ENCODE data around the gene PACSIN1. TPM values are rescaled to one million over a fixed set of nuclear protein-coding genes. Genes with fewer than 3 reads are reported as not detected.

Gene PACSIN1
- total RNA-seq, 2 donors from 2014 or later: 0.97 TPM; not detected in 1

- no peaks in the 10 kb centered on the region for H3K9me3 Mint-ChIP-seq
- no peak overlapping the region for H3K27ac Mint-ChIP-seq
- ATAC-seq (no peak), DNase-seq (ENCODE audit: low spot score in 2 of 2) (no peak)
- H3K36me3 Mint-ChIP-seq: no peaks in the 10 kb centered on the region
Observed at GRCh38 chr6:34538581-34538980, 72.7 kb downstream of the PACSIN1 start.

GRCh38 chr6:34539181-34539580, 73.3 kb downstream of the PACSIN1 start:
- ATAC-seq: no peak
- Mint-ChIP-seq H3K27ac (no peak overlapping the region), H3K36me3 (no peaks in the 10 kb centered on the region)

GRCh38 chr6:34540222-34540621, 74.3 kb downstream of the PACSIN1 start:
- peak overlapping the region in 1 of 2 donors; percentile 32 for H3K27ac Mint-ChIP-seq
- H3K9me3 Mint-ChIP-seq: no peaks in the 10 kb centered on the region
- H3K36me3 Mint-ChIP-seq: no peaks in the 10 kb centered on the region
- ATAC-seq: no peak
- no peak for DNase-seq (ENCODE audit: low spot score in 2 of 2)

More at GRCh38 chr6:34539181-34539580, 73.3 kb downstream of the PACSIN1 start:
- no peak for DNase-seq (ENCODE audit: low spot score in 2 of 2)
- no peaks in the 10 kb centered on the region for H3K9me3 Mint-ChIP-seq

GRCh38 chr6:34540841-34541240, 75.0 kb downstream of the PACSIN1 start:
- Mint-ChIP-seq H3K36me3 (no peaks in the 10 kb centered on the region), H3K9me3 (no peaks in the 10 kb centered on the region), H3K27ac (no peak overlapping the region)
- ATAC-seq: no peak
- no peak for DNase-seq (ENCODE audit: low spot score in 2 of 2)

GRCh38 chr6:34543421-34543820, 77.5 kb downstream of the PACSIN1 start:
- H3K36me3 Mint-ChIP-seq: no peaks in the 10 kb centered on the region
- ATAC-seq (no peak), DNase-seq (ENCODE audit: low spot score in 2 of 2) (no peak)
- H3K27ac Mint-ChIP-seq: no peak overlapping the region
- H3K9me3 Mint-ChIP-seq: no peaks in the 10 kb centered on the region

- ATAC-seq (no peak), DNase-seq (ENCODE audit: low spot score in 2 of 2) (no peak)
- H3K9me3 Mint-ChIP-seq: no peaks in the 10 kb centered on the region
- H3K27ac Mint-ChIP-seq: no peak overlapping the region
- no peaks in the 10 kb centered on the region for H3K36me3 Mint-ChIP-seq
Observed at GRCh38 chr6:34544052-34544604, 78.3 kb downstream of the PACSIN1 start.

- ATAC-seq (no peak), DNase-seq (ENCODE audit: low spot score in 2 of 2) (no peak)
- no peaks in the 10 kb centered on the region for H3K9me3 Mint-ChIP-seq
- no peak overlapping the region for H3K27ac Mint-ChIP-seq
- H3K36me3 Mint-ChIP-seq: no peaks in the 10 kb centered on the region
Observed at GRCh38 chr6:34544776-34545471, 79.0 kb downstream of the PACSIN1 start.

- Mint-ChIP-seq H3K27ac (no peak overlapping the region), H3K9me3 (no peaks in the 10 kb centered on the region), H3K36me3 (no peaks in the 10 kb centered on the region)
- ATAC-seq (no peak), DNase-seq (ENCODE audit: low spot score in 2 of 2) (no peak)
Observed at GRCh38 chr6:34546551-34547321, 80.9 kb downstream of the PACSIN1 start.

GRCh38 chr6:34547701-34548644, 82.1 kb downstream of the PACSIN1 start:
- no peak for DNase-seq (ENCODE audit: low spot score in 2 of 2)
- no peak for ATAC-seq
- no peaks in the 10 kb centered on the region for H3K9me3 Mint-ChIP-seq
- H3K27ac Mint-ChIP-seq: no peak overlapping the region
- no peaks in the 10 kb centered on the region for H3K36me3 Mint-ChIP-seq

GRCh38 chr6:34549026-34549803, 83.3 kb downstream of the PACSIN1 start:
- ATAC-seq (no peak), DNase-seq (ENCODE audit: low spot score in 2 of 2) (no peak)
- Mint-ChIP-seq H3K36me3 (no peaks in the 10 kb centered on the region), H3K9me3 (no peaks in the 10 kb centered on the region), H3K27ac (no peak overlapping the region)

GRCh38 chr6:34549804-34550202, 83.9 kb downstream of the PACSIN1 start:
- no peak overlapping the region for H3K27ac Mint-ChIP-seq
- no peaks in the 10 kb centered on the region for H3K36me3 Mint-ChIP-seq

GRCh38 chr6:34551720-34552119, 85.8 kb downstream of the PACSIN1 start:
- H3K27ac Mint-ChIP-seq: peak overlapping the region in 1 of 2 donors; percentile 50
- no peak for ATAC-seq
- H3K9me3 Mint-ChIP-seq: no peaks in the 10 kb centered on the region
- no peaks in the 10 kb centered on the region for H3K36me3 Mint-ChIP-seq
- DNase-seq (ENCODE audit: low spot score in 2 of 2): no peak

More at GRCh38 chr6:34549804-34550202, 83.9 kb downstream of the PACSIN1 start:
- ATAC-seq: no peak
- no peak for DNase-seq (ENCODE audit: low spot score in 2 of 2)
- no peaks in the 10 kb centered on the region for H3K9me3 Mint-ChIP-seq

- Mint-ChIP-seq H3K27ac (no peak overlapping the region), H3K9me3 (no peaks in the 10 kb centered on the region), H3K36me3 (no peaks in the 10 kb centered on the region)
- no peak for DNase-seq (ENCODE audit: low spot score in 2 of 2)
- ATAC-seq: no peak
Observed at GRCh38 chr6:34552620-34553019, 86.7 kb downstream of the PACSIN1 start.

GRCh38 chr6:34553146-34553545, 87.3 kb downstream of the PACSIN1 start:
- ATAC-seq (no peak), DNase-seq (ENCODE audit: low spot score in 2 of 2) (no peak)
- H3K9me3 Mint-ChIP-seq: no peaks in the 10 kb centered on the region
- no peaks in the 10 kb centered on the region for H3K36me3 Mint-ChIP-seq
- H3K27ac Mint-ChIP-seq: peak overlapping the region in 1 of 2 donors; percentile 56

GRCh38 chr6:34553750-34554149, 87.9 kb downstream of the PACSIN1 start:
- ATAC-seq: no peak
- H3K36me3 Mint-ChIP-seq: no peaks in the 10 kb centered on the region
- peak overlapping the region in 1 of 2 donors; percentile 56 for H3K27ac Mint-ChIP-seq
- DNase-seq (ENCODE audit: low spot score in 2 of 2): no peak
- no peaks in the 10 kb centered on the region for H3K9me3 Mint-ChIP-seq

Measured in activated naive CD4-positive, alpha-beta T cell treated with anti-CD3 and anti-CD28 coated beads, Interleukin-2, amount 50 U/mL, for 72 hours (primary cell).